Sigmoid colon (tissue), 7 donors: Measurements from ENCODE around the gene EEPD1. TPM values are rescaled to one million over a fixed set of nuclear protein-coding genes. Genes with fewer than 3 reads are reported as not detected.

Source experiments
- DNase-seq: peaks from one replicate; pipeline ENCODE4 v3.0.0-alpha.2; 2019
- H3K27ac ChIP-seq, 4 donors: fragments of 200-600 bp; sonication (generic); one replicate each; pipeline ENCODE4 v1.5.1; 2016 to 2019; ENCODE audit warnings: mild to moderate bottlenecking in 1 of 4
- H3K27me3 ChIP-seq, 3 donors: fragments of 200-600 bp; sonication (generic); one replicate each; pipeline ENCODE4 v1.5.1; 2019; ENCODE audit warnings: mild to moderate bottlenecking in 1 of 3
- H3K36me3 ChIP-seq, 4 donors: fragments of 200-600 bp; sonication (generic); one replicate each; pipeline ENCODE4 v1.5.1; 2016 to 2019
- H3K4me1 ChIP-seq, 4 donors: fragments of 200-600 bp; sonication (generic); one replicate each; pipeline ENCODE4 v1.5.1; 2017 to 2019
- H3K4me3 ChIP-seq, 4 donors: fragments of 200-600 bp; sonication (generic); one replicate each; pipeline ENCODE4 v1.5.1; 2017 to 2019; ENCODE audit warnings: mild to moderate bottlenecking in 2 of 4, moderate library complexity in 1 of 4
- H3K9me3 ChIP-seq, 4 donors: fragments of 200-600 bp in 3 of 4; sonication (generic) in 3 of 4; one replicate each; pipeline versions ENCODE4 v1.5.1 to v1.6.1; 2013 to 2019
- CTCF ChIP-seq, 4 experiments: fragments of 450-650 bp in 3 of 4; fragments of 200-600 bp in 1 of 4; IDR thresholded peaks; one replicate each; pipeline ENCODE4 v1.5.1; 2016 to 2019; ENCODE audit warnings: antibody characterized with exemption in 4 of 4, mild to moderate bottlenecking in 3 of 4, moderate library complexity in 2 of 4
- EP300 ChIP-seq, 4 donors: sonication (generic); formaldehyde crosslinking; IDR thresholded peaks; one replicate each; pipeline ENCODE4 v1.6.1; 2017; ENCODE audit warnings: antibody characterized with exemption in 4 of 4
- POLR2A ChIP-seq, 2 donors: fragments of 450-650 bp; IDR thresholded peaks; one replicate each; pipeline ENCODE4 v1.6.1; 2016; ENCODE audit warnings: antibody characterized with exemption in 2 of 2, mild to moderate bottlenecking in 2 of 2, moderate library complexity in 2 of 2
- POLR2AphosphoS5 ChIP-seq, 4 donors: sonication (generic); formaldehyde crosslinking; IDR thresholded peaks; one replicate each; pipeline ENCODE4 v1.6.1; 2017; ENCODE audit warnings: antibody characterized with exemption in 4 of 4
- WGBS, 2 donors: extraction: QIAGEN DNeasy Blood & Tissue Kit; methylation state at CpG; one replicate each; pipeline ENCODE4 v1.1.7; 2013; 5-methylcytosine and 5-hydroxymethylcytosine counted together
- intact Hi-C: fragments of 100-400 bp; cut with DNase I; formaldehyde crosslinking; loops from one replicate; pipeline ENCODE4 v1.15.1; 2023
- polyA plus RNA-seq, 3 donors: library from polyadenylated mRNA; stranded (reverse); fragments of 200-250 nt; gene quantifications; one replicate each; pipeline ENCODE4 v1.2.3, GENCODE V29; 2013
- total RNA-seq, 4 donors: library from RNA; depleted of rRNA; stranded (reverse); fragments of >200 nt; gene quantifications; one replicate each; pipeline ENCODE4 v1.1.0, GENCODE V29; 2016
- donor health status: healthy with polysubstance abuse.
- donor health status: Bipolar disorder and iron deficiency.
- donor health status: healthy.

Gene EEPD1
- total and polyA plus RNA-seq, 7 donors, result 6.6 to 18.1 (median 14.3) TPM

- H3K9me3 ChIP-seq, result no peaks in the 10 kb centered on the region
- intact Hi-C loops, result no loop called here
- peak; percentile 38 for DNase-seq
- H3K4me1 ChIP-seq, result peaks cover 0 to 20% (median 16%) of the 10 kb centered on the region in 4 donors
- H3K27ac ChIP-seq, result no peak overlapping the region
- TF ChIP-seq CTCF (IDR thresholded peaks at IDR 0.05), result no peak
- TF ChIP-seq POLR2A (IDR thresholded peaks at IDR 0.05), result no peak
- TF ChIP-seq POLR2AphosphoS5 (IDR thresholded peaks at IDR 0.05), result no peak
- TF ChIP-seq EP300 (IDR thresholded peaks at IDR 0.05), result no peak
- 66 to 91% methylated on average over 4 of the region's 4 CpGs for WGBS, 2 donors
- no peak overlapping the region for H3K4me3 ChIP-seq
- H3K36me3 ChIP-seq, result no peaks in the 10 kb centered on the region
- no peaks in the 10 kb centered on the region for H3K27me3 ChIP-seq
These were observed 45.8 kb downstream of the EEPD1 start for GRCh38 chr7:36198854-36199266.

GRCh38 chr7:36199329-36199728, 46.3 kb downstream of the EEPD1 start:
- H3K4me3 ChIP-seq, result no peak overlapping the region
- no peaks in the 10 kb centered on the region for H3K9me3 ChIP-seq
- intact Hi-C loops, result no loop called here
- H3K27me3 ChIP-seq, result no peaks in the 10 kb centered on the region
- no peaks in the 10 kb centered on the region for H3K36me3 ChIP-seq
- H3K4me1 ChIP-seq, result peaks cover 0 to 24% (median 18%) of the 10 kb centered on the region in 4 donors
- no peak for TF ChIP-seq POLR2A (IDR thresholded peaks at IDR 0.05)
- TF ChIP-seq EP300 (IDR thresholded peaks at IDR 0.05), result no peak
- TF ChIP-seq POLR2AphosphoS5 (IDR thresholded peaks at IDR 0.05), result no peak
- no peak for TF ChIP-seq CTCF (IDR thresholded peaks at IDR 0.05)
- WGBS, 2 donors, result 80 to 82% methylated on average over 1 of the region's 1 CpG
- DNase-seq, result no peak
- H3K27ac ChIP-seq, result no peak overlapping the region

- no peak for DNase-seq
- Histone ChIP-seq H3K4me1 (peaks cover 0 to 41% (median 31%) of the 10 kb centered on the region in 4 donors), H3K27me3 (no peaks in the 10 kb centered on the region), H3K36me3 (no peaks in the 10 kb centered on the region), H3K9me3 (no peaks in the 10 kb centered on the region), H3K27ac (no peak overlapping the region), H3K4me3 (no peak overlapping the region)
- WGBS, 2 donors, result 80 to 81% methylated on average over 5 of the region's 5 CpGs
- intact Hi-C loops, result no loop called here
- TF ChIP-seq EP300 (IDR thresholded peaks at IDR 0.05) (no peak), POLR2AphosphoS5 (IDR thresholded peaks at IDR 0.05) (no peak), POLR2A (IDR thresholded peaks at IDR 0.05) (no peak), CTCF (IDR thresholded peaks at IDR 0.05) (no peak)
These were observed 48.2 kb downstream of the EEPD1 start for GRCh38 chr7:36201122-36201723.

GRCh38 chr7:36202398-36202797, 49.3 kb downstream of the EEPD1 start:
- H3K36me3 ChIP-seq, result no peaks in the 10 kb centered on the region
- TF ChIP-seq CTCF (IDR thresholded peaks at IDR 0.05) (no peak), EP300 (IDR thresholded peaks at IDR 0.05) (no peak), POLR2AphosphoS5 (IDR thresholded peaks at IDR 0.05) (no peak)
- intact Hi-C loops, result no loop called here
- no peaks in the 10 kb centered on the region for H3K27me3 ChIP-seq
- H3K4me1 ChIP-seq, result peaks cover 0 to 47% (median 42%) of the 10 kb centered on the region in 4 donors
- H3K27ac ChIP-seq, result peak overlapping the region; percentile 33 to 54 (median 40)
- WGBS, 2 donors, result 63 to 76% methylated on average over 9 of the region's 9 CpGs
- H3K4me3 ChIP-seq, result no peak overlapping the region
- peak; percentile 40 for DNase-seq
- H3K9me3 ChIP-seq, result no peaks in the 10 kb centered on the region
